OCI-LY3 (cell line): Measurements from ENCODE around the gene WDR48.

Experiments used
- H2AFZ ChIP-seq: fragments of 200-600, 300-600 bp; shearing (Covaris generic); 2 replicates; pipeline ENCODE4 v1.6.0; 2014; ENCODE audit warnings: antibody characterized with exemption, low read depth, low read length
- H3K27ac ChIP-seq: fragments of 200-600, 300-600 bp; sonication (generic); 2 replicates; pipeline ENCODE4 v1.5.1; 2014; ENCODE audit warnings: mild to moderate bottlenecking, low read length, moderate library complexity, mixed read lengths
- H3K27me3 ChIP-seq: fragments of 200-600, 300-600 bp; sonication (generic); 2 replicates; pipeline ENCODE4 v1.6.1; 2014; ENCODE audit warnings: low read depth, low read length, mixed read lengths
- H3K36me3 ChIP-seq: fragments of 200-600, 300-600 bp; sonication (generic); replicated peaks from 2 replicates; pipeline ENCODE3; 2014; ENCODE audit warnings: low read depth, low read length, mixed read lengths
- H3K4me1 ChIP-seq: fragments of 300-600, 200-600 bp; sonication (generic); 2 replicates; pipeline ENCODE4 v1.6.1; 2014; ENCODE audit warnings: low read length, mixed read lengths
- H3K4me2 ChIP-seq: fragments of 200-600, 300-600 bp; sonication (generic); 2 replicates; pipeline ENCODE4 v1.6.1; 2014; ENCODE audit warnings: low read length, mixed read lengths
- H3K4me3 ChIP-seq: fragments of 300-600, 200-600 bp; sonication (generic); 2 replicates; pipeline ENCODE4 v1.5.1; 2014; ENCODE audit warnings: antibody characterized with exemption, mild to moderate bottlenecking, low read length, moderate library complexity
- H3K79me2 ChIP-seq: fragments of 300-600, 200-600 bp; shearing (Covaris generic); 2 replicates; pipeline ENCODE4 v1.6.1; 2014; ENCODE audit warnings: mild to moderate bottlenecking, low read length, mixed read lengths
- H3K9ac ChIP-seq: fragments of 300-600, 200-600 bp; shearing (Covaris generic); 2 replicates; pipeline ENCODE4 v1.6.0; 2014; ENCODE audit warnings: mild to moderate bottlenecking, low read length, moderate library complexity
- H3K9me3 ChIP-seq: fragments of 200-600, 300-600 bp; shearing (Covaris generic); 2 replicates; pipeline ENCODE4 v1.6.1; 2014; ENCODE audit warnings: low read length, mixed read lengths; ENCODE audit not compliant: insufficient read depth
- H4K20me1 ChIP-seq: fragments of 200-600, 300-600 bp; sonication (generic); 2 replicates; pipeline ENCODE4 v1.6.1; 2016; ENCODE audit warnings: low read length, mixed read lengths; ENCODE audit not compliant: insufficient read depth
- CTCF ChIP-seq: fragments of 200-600, 300-600 bp; sonication (generic); IDR thresholded peaks from 2 replicates; pipeline ENCODE4 v1.5.1; 2014; ENCODE audit warnings: antibody characterized with exemption, low read length, low read depth
- EZH2phosphoT487 ChIP-seq: fragments of 200-600 bp; shearing (Covaris generic); IDR thresholded peaks from 2 replicates; pipeline ENCODE4 v1.6.1; 2018; ENCODE audit warnings: antibody characterized with exemption, mixed run types, low read depth

The WDR48 gene

GRCh38 chr3:39090922-39091321 is 39.1 kb downstream of the WDR48 start:
- H3K9ac ChIP-seq, result no peak overlapping the region
- TF ChIP-seq EZH2phosphoT487 (no peak), CTCF (no peak)
- H3K27ac ChIP-seq, result no peak overlapping the region
- no peak overlapping the region for H3K4me3 ChIP-seq
- H3K9me3 ChIP-seq, result no peaks in the 10 kb centered on the region
- no peak overlapping the region for H3K4me2 ChIP-seq
- H3K27me3 ChIP-seq, result no peaks in the 10 kb centered on the region
- H3K79me2 ChIP-seq, result no peaks in the 10 kb centered on the region
- no peaks in the 10 kb centered on the region for H4K20me1 ChIP-seq
- peaks cover 56% of the 10 kb centered on the region for H3K36me3 ChIP-seq
- H2AFZ ChIP-seq, result no peak overlapping the region
- H3K4me1 ChIP-seq, result peaks cover 14% of the 10 kb centered on the region

GRCh38 chr3:39094851-39095677 is 43.2 kb downstream of the WDR48 start:
- Histone ChIP-seq H3K79me2 (no peaks in the 10 kb centered on the region), H3K4me3 (no peak overlapping the region), H3K4me2 (no peak overlapping the region), H3K9ac (no peak overlapping the region), H2AFZ (no peak overlapping the region), H4K20me1 (no peaks in the 10 kb centered on the region), H3K9me3 (no peaks in the 10 kb centered on the region), H3K4me1 (no peaks in the 10 kb centered on the region), H3K27ac (no peak overlapping the region), H3K36me3 (peaks cover 68% of the 10 kb centered on the region), H3K27me3 (no peaks in the 10 kb centered on the region)
- TF ChIP-seq CTCF (no peak), EZH2phosphoT487 (no peak)

GRCh38 chr3:39095778-39096177 is 44.0 kb downstream of the WDR48 start:
- Histone ChIP-seq H4K20me1 (no peaks in the 10 kb centered on the region; the same call in 1 of the 2 replicates), H3K4me2 (no peak overlapping the region), H2AFZ (no peak overlapping the region), H3K9ac (no peak overlapping the region), H3K27me3 (no peaks in the 10 kb centered on the region), H3K79me2 (no peaks in the 10 kb centered on the region), H3K4me1 (no peaks in the 10 kb centered on the region), H3K4me3 (no peak overlapping the region), H3K36me3 (peaks cover 68% of the 10 kb centered on the region), H3K9me3 (no peaks in the 10 kb centered on the region), H3K27ac (no peak overlapping the region)
- TF ChIP-seq CTCF, result no peak
- no peak for TF ChIP-seq EZH2phosphoT487

GRCh38 chr3:39096775-39097174 is 45.0 kb downstream of the WDR48 start:
- H3K27ac ChIP-seq, result no peak overlapping the region
- no peaks in the 10 kb centered on the region for H3K27me3 ChIP-seq
- TF ChIP-seq CTCF (no peak), EZH2phosphoT487 (no peak)
- H3K79me2 ChIP-seq, result no peaks in the 10 kb centered on the region
- H3K4me2 ChIP-seq, result no peak overlapping the region
- H3K9me3 ChIP-seq, result no peaks in the 10 kb centered on the region
- H2AFZ ChIP-seq, result no peak overlapping the region
- no peak overlapping the region for H3K4me3 ChIP-seq
- H3K4me1 ChIP-seq, result no peaks in the 10 kb centered on the region
- H3K9ac ChIP-seq, result no peak overlapping the region
- peaks cover 65% of the 10 kb centered on the region for H3K36me3 ChIP-seq
- no peaks in the 10 kb centered on the region; the same call in 1 of the 2 replicates for H4K20me1 ChIP-seq
